ENCODE results near the gene CUL5.

The CUL5 gene

GRCh38 chr11:107963091-107963490 is 45.6 kb upstream of the CUL5 start:
- Histone ChIP-seq H3F3A (ENCODE audit: insufficient read depth, low read length) (no peaks in the 10 kb centered on the region), H3K36me3 (ENCODE audit: insufficient read depth, low read length) (no peaks in the 10 kb centered on the region), H3K27ac (ENCODE audit: low read depth, low read length, poor library complexity, severe bottlenecking) (no peak overlapping the region), H3K27me3 (ENCODE audit: insufficient read depth, low read length) (no peaks in the 10 kb centered on the region), H3K79me2 (ENCODE audit: insufficient read depth, low read length) (no peaks in the 10 kb centered on the region), H3K9me3 (ENCODE audit: low read length) (no peaks in the 10 kb centered on the region), H4K20me1 (ENCODE audit: insufficient read depth, low read length) (no peaks in the 10 kb centered on the region), H3K4me3 (ENCODE audit: low read depth, low read length, poor library complexity, severe bottlenecking) (no peak overlapping the region), H3K9ac (ENCODE audit: low read length) (no peak overlapping the region), H3K9me2 (ENCODE audit: low read depth, low read length) (no peaks in the 10 kb centered on the region), H2AFZ (ENCODE audit: low read length) (no peak overlapping the region), H3K4me1 (ENCODE audit: insufficient read depth, low read length, severe bottlenecking) (no peaks in the 10 kb centered on the region), H3K4me2 (ENCODE audit: low read length) (no peak overlapping the region)
- TF ChIP-seq EZH2 (IDR thresholded peaks at IDR 0.05; ENCODE audit: borderline replicate concordance, low read length): no peak
- TF ChIP-seq CTCF (IDR thresholded peaks at IDR 0.05; ENCODE audit: low read length): no peak

DNA sequence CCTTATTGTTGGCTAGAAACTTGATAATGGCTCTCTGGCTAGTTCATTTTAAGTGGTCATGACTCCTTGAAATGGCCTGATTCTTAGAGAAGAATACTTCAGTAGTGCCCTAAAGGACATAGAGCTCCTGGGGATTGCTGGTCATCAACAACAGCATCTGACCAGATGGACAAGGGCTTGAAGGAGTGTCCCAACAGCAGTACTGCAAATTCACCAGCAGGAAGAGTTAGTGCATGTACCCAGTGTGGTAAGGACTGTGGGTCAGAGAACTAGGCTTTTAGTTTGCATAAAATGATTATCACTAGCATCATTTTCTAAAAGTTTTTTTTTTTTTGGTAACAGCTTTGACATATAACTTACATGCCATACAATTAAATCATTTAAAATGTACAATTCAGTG is 39.5 kb upstream of the CUL5 start:
- no peak overlapping the region for H2AFZ ChIP-seq (ENCODE audit: low read length)
- no peak overlapping the region for H3K4me3 ChIP-seq (ENCODE audit: low read depth, low read length, poor library complexity, severe bottlenecking)
- TF ChIP-seq EZH2 (IDR thresholded peaks at IDR 0.05; ENCODE audit: borderline replicate concordance, low read length) (no peak), CTCF (IDR thresholded peaks at IDR 0.05; ENCODE audit: low read length) (no peak)
- no peaks in the 10 kb centered on the region for H3K27me3 ChIP-seq (ENCODE audit: insufficient read depth, low read length)
- H3K27ac ChIP-seq (ENCODE audit: low read depth, low read length, poor library complexity, severe bottlenecking): no peak overlapping the region
- H4K20me1 ChIP-seq (ENCODE audit: insufficient read depth, low read length): no peaks in the 10 kb centered on the region
- H3K79me2 ChIP-seq (ENCODE audit: insufficient read depth, low read length): no peaks in the 10 kb centered on the region
- H3K36me3 ChIP-seq (ENCODE audit: insufficient read depth, low read length): no peaks in the 10 kb centered on the region
- H3K9ac ChIP-seq (ENCODE audit: low read length): no peak overlapping the region
- H3K9me2 ChIP-seq (ENCODE audit: low read depth, low read length): no peaks in the 10 kb centered on the region
- no peaks in the 10 kb centered on the region for H3F3A ChIP-seq (ENCODE audit: insufficient read depth, low read length)
- H3K9me3 ChIP-seq (ENCODE audit: low read length): no peaks in the 10 kb centered on the region
- no peak overlapping the region for H3K4me2 ChIP-seq (ENCODE audit: low read length)
- no peaks in the 10 kb centered on the region for H3K4me1 ChIP-seq (ENCODE audit: insufficient read depth, low read length, severe bottlenecking)

DNA sequence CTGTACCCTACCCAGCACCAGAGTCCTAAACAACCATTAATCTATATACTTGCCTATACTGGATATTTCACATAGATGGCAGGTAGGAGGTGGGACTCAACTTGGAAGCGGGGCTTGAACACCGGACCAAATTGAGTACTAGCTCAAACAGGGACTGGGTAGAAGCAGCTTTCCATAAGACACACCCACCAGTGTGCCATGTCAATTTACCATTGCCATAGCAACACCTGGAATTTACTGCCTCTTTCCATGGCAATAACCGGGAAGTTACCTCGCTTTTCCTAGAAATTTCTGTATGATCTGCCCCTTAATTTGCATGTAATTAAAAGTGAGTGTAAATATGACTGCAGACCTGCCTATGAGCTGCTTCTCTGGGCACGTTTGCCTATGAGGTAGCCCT is 38.6 kb upstream of the CUL5 start:
- no peaks in the 10 kb centered on the region for H3K36me3 ChIP-seq (ENCODE audit: insufficient read depth, low read length)
- no peak overlapping the region for H3K4me2 ChIP-seq (ENCODE audit: low read length)
- H3K27me3 ChIP-seq (ENCODE audit: insufficient read depth, low read length): no peaks in the 10 kb centered on the region
- no peak overlapping the region for H3K27ac ChIP-seq (ENCODE audit: low read depth, low read length, poor library complexity, severe bottlenecking)
- no peaks in the 10 kb centered on the region for H3K9me2 ChIP-seq (ENCODE audit: low read depth, low read length)
- H3K9me3 ChIP-seq (ENCODE audit: low read length): no peaks in the 10 kb centered on the region
- H3K4me3 ChIP-seq (ENCODE audit: low read depth, low read length, poor library complexity, severe bottlenecking): no peak overlapping the region
- no peak overlapping the region for H2AFZ ChIP-seq (ENCODE audit: low read length)
- no peaks in the 10 kb centered on the region for H3K4me1 ChIP-seq (ENCODE audit: insufficient read depth, low read length, severe bottlenecking)
- H3K79me2 ChIP-seq (ENCODE audit: insufficient read depth, low read length): no peaks in the 10 kb centered on the region
- no peaks in the 10 kb centered on the region for H3F3A ChIP-seq (ENCODE audit: insufficient read depth, low read length)
- H4K20me1 ChIP-seq (ENCODE audit: insufficient read depth, low read length): no peaks in the 10 kb centered on the region
- TF ChIP-seq EZH2 (IDR thresholded peaks at IDR 0.05; ENCODE audit: borderline replicate concordance, low read length): no peak
- no peak for TF ChIP-seq CTCF (IDR thresholded peaks at IDR 0.05; ENCODE audit: low read length)
- H3K9ac ChIP-seq (ENCODE audit: low read length): no peak overlapping the region
